ENCODE measurements around the gene ZNF485. TPM values are rescaled to one million over a fixed set of nuclear protein-coding genes. Genes with fewer than 3 reads are reported as not detected.

Gene ZNF485
- total and polyA plus RNA-seq, 2 donors (not counting 1 experiment from before 2014, with no cell fraction given), result 4.8 to 8.4 TPM

DNA sequence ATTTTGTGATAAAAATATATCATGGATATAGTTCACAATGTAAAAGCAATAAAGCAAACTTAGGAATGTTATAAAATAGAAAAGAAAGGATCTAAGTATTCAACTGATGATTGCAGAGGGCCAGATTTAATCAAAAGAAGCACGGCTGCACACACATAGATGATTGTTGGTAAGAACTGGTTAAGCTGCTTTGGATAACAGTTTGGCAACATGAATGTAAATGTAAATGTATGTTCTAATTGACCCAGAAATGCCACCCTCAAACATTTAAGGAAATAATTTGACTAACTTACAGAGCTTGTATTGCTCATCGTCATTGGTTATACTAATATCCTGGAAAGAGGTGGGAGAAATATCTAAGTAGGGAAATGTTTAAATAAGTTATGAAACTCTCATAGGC lies 13.1 kb downstream of the ZNF485 start:
- Mint-ChIP-seq H3K4me1 (peaks cover 3% of the 10 kb centered on the region), H3K27me3 (no peaks in the 10 kb centered on the region), H3K9me3 (ENCODE audit: insufficient read depth) (peaks cover 25% of the 10 kb centered on the region), H3K4me3 (no peak overlapping the region), H3K27ac (no peak overlapping the region)
- Histone ChIP-seq H3K4me3 (ENCODE audit: control extremely low read depth in 1 of 5, extremely low read depth in 1 of 5, insufficient read depth in 1 of 5, low read depth in 2 of 5, low read length in 4 of 5) (no peak overlapping the region), H3K27me3 (replicated peaks in 1 of 4; ENCODE audit: control extremely low read depth in 1 of 4, control insufficient read depth in 3 of 4, insufficient read depth in 4 of 4, low read length in 3 of 4) (no peaks in the 10 kb centered on the region), H3K79me2 (ENCODE audit: control insufficient read depth, insufficient read depth, low read length) (no peaks in the 10 kb centered on the region), H3K9me3 (ENCODE audit: control extremely low read depth in 1 of 3, control insufficient read depth in 2 of 3, insufficient read depth in 1 of 3, low read length in 2 of 3) (peaks cover 25 to 36% (median 26%) of the 10 kb centered on the region in 3 donors), H2AFZ (ENCODE audit: insufficient read depth, low read depth, low read length, poor library complexity, severe bottlenecking) (no peak overlapping the region), H3K9ac (ENCODE audit: low read length) (no peak overlapping the region), H3K4me2 (replicated peaks; ENCODE audit: low read depth, low read length, poor library complexity, severe bottlenecking) (no peak overlapping the region), H3K4me1 (ENCODE audit: control insufficient read depth in 2 of 2, insufficient read depth in 2 of 2, low read length in 2 of 2) (no peaks in the 10 kb centered on the region), H3K27ac (ENCODE audit: low read length in 2 of 2) (no peak overlapping the region), H3K36me3 (replicated peaks in 1 of 2; ENCODE audit: control extremely low read depth in 1 of 2, control insufficient read depth in 1 of 2, extremely low read depth in 1 of 2, insufficient read depth in 2 of 2, low read length in 1 of 2) (peaks cover 15 to 22% of the 10 kb centered on the region in 2 experiments), H4K20me1 (ENCODE audit: control insufficient read depth, insufficient read depth, low read length, poor library complexity, severe bottlenecking) (no peaks in the 10 kb centered on the region)
- intact Hi-C loops (cut with micrococcal nuclease), result no loop called here
- ChIA-PET CTCF (no interaction called here), POLR2A (no interaction called here)
- no peak for TF ChIP-seq EZH2 (IDR thresholded peaks at IDR 0.05; ENCODE audit: borderline replicate concordance, insufficient read depth, low read depth, low read length, poor library complexity, severe bottlenecking)
- TF ChIP-seq, protein P1, sequence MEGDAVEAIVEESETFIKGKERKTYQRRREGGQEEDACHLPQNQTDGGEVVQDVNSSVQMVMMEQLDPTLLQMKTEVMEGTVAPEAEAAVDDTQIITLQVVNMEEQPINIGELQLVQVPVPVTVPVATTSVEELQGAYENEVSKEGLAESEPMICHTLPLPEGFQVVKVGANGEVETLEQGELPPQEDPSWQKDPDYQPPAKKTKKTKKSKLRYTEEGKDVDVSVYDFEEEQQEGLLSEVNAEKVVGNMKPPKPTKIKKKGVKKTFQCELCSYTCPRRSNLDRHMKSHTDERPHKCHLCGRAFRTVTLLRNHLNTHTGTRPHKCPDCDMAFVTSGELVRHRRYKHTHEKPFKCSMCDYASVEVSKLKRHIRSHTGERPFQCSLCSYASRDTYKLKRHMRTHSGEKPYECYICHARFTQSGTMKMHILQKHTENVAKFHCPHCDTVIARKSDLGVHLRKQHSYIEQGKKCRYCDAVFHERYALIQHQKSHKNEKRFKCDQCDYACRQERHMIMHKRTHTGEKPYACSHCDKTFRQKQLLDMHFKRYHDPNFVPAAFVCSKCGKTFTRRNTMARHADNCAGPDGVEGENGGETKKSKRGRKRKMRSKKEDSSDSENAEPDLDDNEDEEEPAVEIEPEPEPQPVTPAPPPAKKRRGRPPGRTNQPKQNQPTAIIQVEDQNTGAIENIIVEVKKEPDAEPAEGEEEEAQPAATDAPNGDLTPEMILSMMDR (IDR thresholded peaks at IDR 0.05), result no peak
- DNase-seq (no peak), ATAC-seq (ENCODE audit: low read depth) (no peak)
- WGBS (ENCODE audit: insufficient coverage), result no CpG with 5 or more reads among the region's 2 CpGs

DNA sequence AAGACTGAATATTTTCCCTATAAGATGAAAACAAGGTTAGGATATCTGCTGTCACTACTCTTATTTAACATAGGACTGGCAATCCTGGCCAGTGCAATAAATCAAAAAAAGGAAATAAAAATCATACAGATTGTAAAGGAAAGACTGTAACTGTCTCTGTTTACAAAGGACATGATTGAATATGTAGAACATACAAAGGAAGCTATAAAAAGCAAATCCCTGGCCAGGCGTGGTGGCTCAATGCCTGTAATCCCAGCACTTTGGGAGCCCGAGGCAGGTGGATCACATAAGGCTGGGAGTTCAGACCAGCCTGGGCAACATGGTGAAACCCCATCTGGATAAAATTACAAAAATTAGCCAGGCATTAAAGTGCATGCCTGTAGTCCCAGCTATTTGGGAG lies 15.8 kb downstream of the ZNF485 start:
- Histone ChIP-seq H3K4me3 (ENCODE audit: control extremely low read depth in 1 of 5, extremely low read depth in 1 of 5, insufficient read depth in 1 of 5, low read depth in 2 of 5, low read length in 4 of 5) (no peak overlapping the region), H3K9ac (ENCODE audit: low read length) (no peak overlapping the region), H2AFZ (ENCODE audit: insufficient read depth, low read depth, low read length, poor library complexity, severe bottlenecking) (no peak overlapping the region), H4K20me1 (ENCODE audit: control insufficient read depth, insufficient read depth, low read length, poor library complexity, severe bottlenecking) (no peaks in the 10 kb centered on the region), H3K79me2 (ENCODE audit: control insufficient read depth, insufficient read depth, low read length) (no peaks in the 10 kb centered on the region), H3K4me1 (ENCODE audit: control insufficient read depth in 2 of 2, insufficient read depth in 2 of 2, low read length in 2 of 2) (no peaks in the 10 kb centered on the region), H3K9me3 (ENCODE audit: control extremely low read depth in 1 of 3, control insufficient read depth in 2 of 3, insufficient read depth in 1 of 3, low read length in 2 of 3) (peaks cover 14 to 21% (median 18%) of the 10 kb centered on the region in 3 donors), H3K36me3 (replicated peaks in 1 of 2; ENCODE audit: control extremely low read depth in 1 of 2, control insufficient read depth in 1 of 2, extremely low read depth in 1 of 2, insufficient read depth in 2 of 2, low read length in 1 of 2) (peaks cover 3 to 4% of the 10 kb centered on the region in 2 experiments), H3K27ac (ENCODE audit: low read length in 2 of 2) (no peak overlapping the region), H3K27me3 (replicated peaks in 1 of 4; ENCODE audit: control extremely low read depth in 1 of 4, control insufficient read depth in 3 of 4, insufficient read depth in 4 of 4, low read length in 3 of 4) (no peaks in the 10 kb centered on the region), H3K4me2 (replicated peaks; ENCODE audit: low read depth, low read length, poor library complexity, severe bottlenecking) (no peak overlapping the region)
- Mint-ChIP-seq H3K27ac (no peak overlapping the region), H3K9me3 (ENCODE audit: insufficient read depth) (peaks cover 11% of the 10 kb centered on the region), H3K27me3 (no peaks in the 10 kb centered on the region), H3K4me1 (peaks cover 3% of the 10 kb centered on the region), H3K4me3 (no peak overlapping the region)
- ChIA-PET POLR2A (no interaction called here), CTCF (no interaction called here)
- no peak for TF ChIP-seq EZH2 (IDR thresholded peaks at IDR 0.05; ENCODE audit: borderline replicate concordance, insufficient read depth, low read depth, low read length, poor library complexity, severe bottlenecking)
- TF ChIP-seq, protein P1 (IDR thresholded peaks at IDR 0.05), result no peak
- intact Hi-C loops (cut with micrococcal nuclease), result no loop called here
- WGBS (ENCODE audit: insufficient coverage), result 83% methylated on average over 2 of the region's 2 CpGs
- DNase-seq (no peak), ATAC-seq (ENCODE audit: low read depth) (no peak)

Measured in B cell (primary cell).